ENCODE data around the gene ZFP3. TPM values are rescaled to one million over a fixed set of nuclear protein-coding genes. Genes with fewer than 3 reads are reported as not detected.

ZFP3 gene
- total and polyA plus RNA-seq, 2 of the 4 experiments (the other 2 are of a cell fraction) = 0.54 to 0.75 TPM

DNA sequence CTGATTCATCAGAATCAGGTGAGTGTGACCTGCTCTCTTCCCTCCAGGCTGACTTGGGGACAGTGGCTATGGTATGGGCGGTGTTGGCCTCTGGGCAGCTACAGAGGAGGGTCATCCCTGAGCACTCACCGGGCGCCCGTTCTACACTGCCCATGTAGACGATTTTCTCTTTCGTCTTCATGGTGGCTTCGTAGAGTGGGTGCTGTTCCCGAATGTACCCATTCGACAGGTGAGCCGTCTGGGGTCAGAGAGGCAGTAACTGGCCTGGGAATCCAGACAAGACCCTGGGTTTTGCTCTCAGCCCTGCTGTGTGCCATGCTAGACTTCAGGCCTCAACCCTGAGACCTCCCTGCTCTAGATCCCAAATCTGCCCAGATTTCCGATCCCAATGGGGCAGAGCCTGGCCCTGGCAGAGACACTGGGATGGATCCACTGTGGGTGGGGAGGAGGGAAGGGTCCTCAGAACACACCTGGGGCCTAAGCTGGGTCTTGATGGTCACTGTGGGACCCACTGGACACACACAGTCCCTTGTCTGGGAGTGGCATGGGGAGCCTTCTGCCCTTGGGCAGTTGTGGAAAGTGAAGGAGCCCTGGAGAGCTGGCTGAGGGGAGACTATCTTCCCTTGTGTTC, 50.8 kb downstream of the ZFP3 start:
- H2BK15ac ChIP-seq (ENCODE audit: low read depth, low read length) = no peak overlapping the region
- H3K4ac ChIP-seq (ENCODE audit: low read depth, low read length) = no peak overlapping the region
- POLR2A ChIA-PET (ENCODE audit: unreplicated experiment) = no interaction called here
- ATAC-seq (ENCODE audit: low read depth) (no peak), DNase-seq (no peak)
- no peak overlapping the region for H2AK5ac ChIP-seq (ENCODE audit: low read depth, low read length)
- no peak overlapping the region for H2AK9ac ChIP-seq (replicated peaks; ENCODE audit: low read depth, low read length, poor library complexity)
- TF ChIP-seq RAD21 (IDR thresholded peaks at IDR 0.05; ENCODE audit: low read length) (no peak), NFE2L2 (IDR thresholded peaks at IDR 0.05; ENCODE audit: low read depth, low read length) (no peak), CTCF (conservative IDR thresholded peaks at IDR 0.05; ENCODE audit: low read depth, low read length) (no peak), CEBPB (IDR thresholded peaks at IDR 0.05; ENCODE audit: low read depth, low read length) (no peak), POLR2A (IDR thresholded peaks at IDR 0.05; ENCODE audit: low read depth, low read length) (no peak), CHD1 (IDR thresholded peaks at IDR 0.05; ENCODE audit: low read depth, low read length) (no peak), FOS (IDR thresholded peaks at IDR 0.05; ENCODE audit: low read depth, low read length) (no peak), ELK1 (IDR thresholded peaks at IDR 0.05; ENCODE audit: borderline replicate concordance, low read depth, low read length) (no peak), MAFK (IDR thresholded peaks at IDR 0.05; ENCODE audit: low read depth, low read length) (no peak)
- WGBS, 2 experiments (ENCODE audit: extremely low coverage in 2 of 2, insufficient read length in 1 of 2) = 77% methylated on average over 7 of the region's 11 CpGs; no CpG with 5 or more reads in 1 of the 2 experiments
- dilution Hi-C loops (cut with HindIII; ENCODE audit: low sequenced_read_pairs, unreplicated experiment) (no loop called here), in situ Hi-C loops (cut with MboI; ENCODE audit: low sequenced_read_pairs) (no loop called here), intact Hi-C loops (cut with micrococcal nuclease) (no loop called here)
- H4K5ac ChIP-seq (ENCODE audit: low read depth, low read length) = no peak overlapping the region
- no peak overlapping the region for H2BK120ac ChIP-seq (ENCODE audit: low read depth, low read length)
- H3K9me3 ChIP-seq (ENCODE audit: control insufficient read depth, insufficient read depth, low read length) = no peaks in the 10 kb centered on the region
- CTCF ChIA-PET = no interaction called here
- no peak overlapping the region for H3K23ac ChIP-seq (ENCODE audit: low read depth, low read length)
- H3K27ac ChIP-seq (ENCODE audit: insufficient read depth, low read length) = no peak overlapping the region
- no peaks in the 10 kb centered on the region for H3K9me1 ChIP-seq (ENCODE audit: insufficient read depth, low read length)
- H3K18ac ChIP-seq (ENCODE audit: low read depth, low read length) = no peak overlapping the region
- no peak overlapping the region for H4K8ac ChIP-seq (ENCODE audit: low read depth in 2 of 2, low read length in 2 of 2)
- H2AFZ ChIP-seq (replicated peaks; ENCODE audit: low read length, poor library complexity) = no peak overlapping the region
- H2BK20ac ChIP-seq (ENCODE audit: low read depth, low read length) = no peak overlapping the region
- H3K79me1 ChIP-seq (ENCODE audit: low read depth in 1 of 2, low read length in 2 of 2) = no peaks in the 10 kb centered on the region
- no peak overlapping the region for H3K56ac ChIP-seq (ENCODE audit: extremely low read depth, insufficient read depth, low read length)
- H3K36me3 ChIP-seq (ENCODE audit: control insufficient read depth, insufficient read depth, low read length) = no peaks in the 10 kb centered on the region
- no peak overlapping the region for H3K4me2 ChIP-seq (ENCODE audit: low read depth, low read length)
- no peak overlapping the region for H3K9ac ChIP-seq (ENCODE audit: low read depth, low read length)
- H3K14ac ChIP-seq (replicated peaks; ENCODE audit: low read depth, low read length) = no peak overlapping the region
- BruUV-seq (replicated peaks) = no TSS peak
- H3K27me3 ChIP-seq (ENCODE audit: control insufficient read depth, insufficient read depth, low read length) = peaks cover 14% of the 10 kb centered on the region
- no peak overlapping the region for H3K4me3 ChIP-seq (ENCODE audit: insufficient read depth, low read depth, low read length)
- H4K91ac ChIP-seq (ENCODE audit: insufficient read depth, low read depth, low read length) = no peak overlapping the region
- H3K4me1 ChIP-seq (ENCODE audit: control insufficient read depth, insufficient read depth, low read length) = no peaks in the 10 kb centered on the region
- no peaks in the 10 kb centered on the region for H4K20me1 ChIP-seq (ENCODE audit: insufficient read depth, low read length)
- H2BK5ac ChIP-seq (ENCODE audit: low read depth, low read length, poor library complexity, severe bottlenecking) = no peak overlapping the region
